Purkinje cell (primary cell): Measurements from ENCODE around the gene ABHD2. TPM values are rescaled to one million over a fixed set of nuclear protein-coding genes. Genes with fewer than 3 reads are reported as not detected.

Source experiments
- polyA plus RNA-seq: library from polyadenylated mRNA; unstranded; fragments of >200 nt; fragmentation: Nextera tagmentation; gene quantifications from 2 replicates; pipeline ENCODE4 v1.2.1, GENCODE V29; 2014

ABHD2 gene
- 12.1 and 18.8 TPM in 2 replicates for polyA plus RNA-seq

DNA sequence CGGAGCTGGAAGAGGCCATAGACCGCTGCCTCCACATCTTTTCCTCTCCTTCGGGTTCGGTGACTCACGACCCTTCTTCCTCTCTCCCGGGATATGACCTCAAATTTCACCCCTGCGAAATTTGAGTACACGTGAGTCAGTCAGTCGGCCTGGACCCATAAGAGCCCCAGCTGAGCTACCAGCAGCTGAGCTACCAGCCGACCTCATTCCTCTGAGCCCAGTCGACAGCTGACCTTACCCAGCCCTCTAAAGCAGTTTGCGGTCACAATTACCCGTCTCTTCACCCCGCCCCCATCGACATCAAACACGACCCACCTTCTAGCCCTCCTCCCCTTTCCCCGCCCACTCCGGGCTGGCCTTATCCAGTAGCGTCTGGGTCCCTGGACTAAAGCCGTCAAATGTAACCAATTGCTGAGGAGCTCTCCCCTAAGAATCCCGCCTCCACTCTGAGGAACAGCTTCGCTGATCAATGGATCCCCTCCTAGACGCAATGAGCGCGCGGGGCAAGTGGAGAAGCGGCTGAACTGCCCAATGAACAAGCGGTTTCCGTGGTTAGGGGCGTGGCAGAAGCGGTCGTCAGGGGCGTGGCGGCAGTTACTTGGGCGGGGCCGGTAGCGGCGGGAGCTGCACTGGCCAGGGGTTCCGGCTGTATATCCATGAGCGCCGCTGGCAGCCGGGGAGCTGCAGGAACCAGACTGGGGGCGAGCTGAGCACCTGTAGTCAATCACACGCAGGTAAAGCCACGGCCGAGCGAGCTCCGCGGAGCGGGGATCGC is at the start of gene ABHD2:
Gene ABHD2 (plus strand): TSS at position 627 of the 775 bp plus-strand sequence. CDS start 27,872 bp downstream, outside the sequence.

GRCh38 chr15:89221543-89221942 is 133.3 kb downstream of the ABHD2 start, which contains the start of gene RLBP1:
Gene RLBP1 (minus strand): TSS chr15:89221579. CDS start chr15:89218975, 2,604 bp downstream.

DNA sequence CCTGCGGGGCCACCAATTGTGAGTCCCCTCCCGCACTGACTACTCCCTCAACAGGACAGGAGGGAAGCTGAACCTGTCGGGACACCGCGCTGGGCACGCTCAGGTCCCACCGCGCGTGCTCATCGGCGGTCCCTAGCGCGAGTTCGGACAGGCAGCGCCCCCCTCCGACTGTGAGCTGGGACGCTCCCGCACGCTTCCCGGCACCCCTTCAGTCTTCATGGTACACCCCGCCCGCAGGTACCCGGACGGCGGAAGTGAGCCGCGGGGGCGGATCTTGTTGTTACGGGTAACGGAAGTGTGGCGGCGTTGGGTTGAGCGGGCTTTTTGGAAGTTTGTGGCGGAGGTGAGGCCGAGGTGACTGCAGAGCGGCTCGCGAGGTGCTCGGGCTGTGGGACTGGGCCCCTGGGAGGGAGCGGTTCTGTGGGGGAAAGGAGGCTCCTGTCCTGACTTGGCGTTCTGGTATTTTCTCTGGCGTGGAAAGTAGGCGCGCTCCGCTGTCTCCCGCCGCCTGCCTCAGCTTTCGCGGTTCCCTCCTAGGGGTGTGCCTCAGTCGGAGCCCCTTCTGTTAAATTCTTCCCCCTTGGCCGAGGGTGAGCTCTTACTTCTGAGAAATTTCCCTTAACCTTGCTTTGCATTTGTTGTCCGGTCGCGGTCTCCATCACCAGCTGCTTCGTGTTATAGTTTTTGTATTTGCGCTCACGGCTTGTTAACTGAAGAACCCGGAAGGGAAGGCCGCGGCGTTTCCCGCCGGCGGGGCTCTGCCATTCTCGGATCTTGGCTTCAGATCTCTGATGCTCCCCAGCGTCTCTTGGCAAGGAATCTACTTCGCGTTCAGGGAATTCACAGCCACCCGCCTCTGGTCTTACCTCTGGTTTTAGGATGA is 155.7 kb downstream of the ABHD2 start, which contains the start of gene FANCI:
Gene FANCI (plus strand): TSS at position 289 of the 883 bp plus-strand sequence. CDS start 3,669 bp downstream, outside the sequence.

Other genes with a start within 250 kb of the ABHD2 start
- not detected in 2 replicates for gene HAPLN3, start 192.9 kb upstream of the ABHD2 start, polyA plus RNA-seq
- gene MFGE8, start 175.1 kb upstream of the ABHD2 start, polyA plus RNA-seq = 2.0 TPM in 1 of 2 replicates, not detected in the other
- gene RLBP1, start 133.1 kb downstream of the ABHD2 start, polyA plus RNA-seq = not detected in 2 replicates
- 1.7 and 3.2 TPM in 2 replicates for gene FANCI, start 155.5 kb downstream of the ABHD2 start, polyA plus RNA-seq
- gene POLG, start 246.4 kb downstream of the ABHD2 start, polyA plus RNA-seq = 6.8 and 8.9 TPM in 2 replicates